NCI-H1092 (cell line): ENCODE results near the gene ZNF330.
"Not testable (repeated sequence)": the region's sequence is repeated elsewhere in the genome, so short reads cannot be mapped to it uniquely, and the experiment has no call there.

ENCODE experiments used
- DNase-seq: peaks from one replicate; lab custom pipeline; 2025; lab: John Stamatoyannopoulos, UW

Gene ZNF330

DNA sequence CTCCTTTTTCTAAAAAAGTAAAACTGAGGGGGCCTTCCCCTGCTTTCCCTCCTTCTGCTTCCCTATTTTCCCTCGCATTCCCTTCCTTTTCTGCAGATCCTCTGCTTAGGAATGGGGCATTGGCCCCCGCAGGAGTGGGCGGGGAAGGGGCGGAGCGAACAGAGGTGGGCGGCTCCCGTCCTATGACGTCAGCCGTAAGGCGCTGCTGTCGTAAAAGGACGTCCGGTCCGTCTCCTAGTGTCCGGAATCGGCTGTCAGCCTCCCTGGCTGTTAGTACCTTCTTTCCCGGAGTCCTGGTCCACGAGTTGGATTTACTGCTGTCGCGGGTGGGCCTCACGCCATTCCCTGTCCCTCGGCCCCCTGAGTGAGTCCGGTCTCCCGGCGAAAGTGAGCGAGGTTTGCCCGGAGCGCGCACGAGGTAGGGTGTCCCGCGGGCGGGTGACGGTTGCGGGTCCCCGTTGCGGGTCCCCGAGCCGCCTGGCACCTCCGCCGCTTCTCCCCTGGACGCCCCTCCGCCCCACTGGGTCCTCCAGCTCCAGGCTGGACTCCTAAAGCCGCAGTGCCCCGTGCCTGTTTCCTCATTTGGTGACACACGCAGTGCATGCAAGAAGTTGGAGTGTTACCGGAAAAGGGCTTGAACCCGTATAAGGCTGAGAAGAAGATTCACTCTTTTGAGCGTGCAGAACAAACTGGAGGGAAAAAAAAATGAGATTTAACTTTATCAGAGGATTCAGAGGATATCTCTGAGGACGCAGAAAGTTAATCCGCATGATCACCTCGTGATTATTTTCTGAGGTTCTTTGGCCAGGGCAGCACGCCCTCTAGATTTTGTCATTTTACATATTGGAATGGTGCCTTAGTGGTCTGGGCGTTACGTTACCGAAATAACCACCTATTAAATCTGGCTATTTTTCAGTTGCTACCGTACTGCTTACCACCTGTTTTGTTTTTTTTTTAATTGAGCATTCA is at the start of gene ZNF330:
ZNF330 (plus strand) TSS at position 205 of the 969 bp plus-strand sequence. CDS start 1,477 bp downstream, outside the sequence.
- peak; percentile 82 for DNase-seq

DNA sequence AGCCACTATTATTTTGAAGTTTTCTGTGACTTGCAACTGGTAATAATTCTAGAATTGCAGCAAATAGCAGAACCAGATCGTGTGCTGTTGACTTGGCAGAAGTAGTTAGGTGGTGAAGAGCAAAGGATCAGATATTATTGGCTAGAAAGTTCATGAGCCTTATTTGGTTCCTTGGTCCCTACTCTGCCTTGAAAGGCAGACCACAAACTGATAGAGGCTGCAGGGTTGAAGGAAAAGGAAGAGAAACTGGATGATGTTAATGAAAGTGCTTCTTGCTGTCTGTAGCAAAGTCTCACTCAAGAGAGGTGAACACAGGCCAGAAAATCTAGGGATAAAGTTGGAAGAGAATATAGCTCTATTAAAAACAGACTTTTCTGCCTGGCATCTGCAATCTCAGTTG is 46.2 kb upstream of the ZNF330 start:
- no peak for DNase-seq

DNA sequence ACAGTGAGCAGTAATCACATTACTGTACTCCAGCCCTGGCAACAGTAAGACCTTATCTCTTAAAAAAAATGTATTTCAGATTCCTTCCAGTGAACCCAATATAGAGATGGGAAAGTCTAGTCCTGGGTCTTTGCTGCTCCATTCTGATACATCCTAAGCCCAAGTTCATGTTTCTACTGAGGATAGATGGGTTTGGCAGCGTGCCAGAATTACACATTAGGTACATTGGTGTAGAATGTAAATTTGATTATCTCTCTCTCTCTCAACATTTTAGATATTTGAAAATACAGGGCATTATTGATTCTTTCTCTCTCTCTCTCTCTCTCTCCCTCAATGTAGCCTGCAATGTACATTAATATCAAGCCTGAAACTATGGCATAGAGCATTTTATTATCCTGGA is 43.5 kb upstream of the ZNF330 start:
- no peak for DNase-seq

DNA sequence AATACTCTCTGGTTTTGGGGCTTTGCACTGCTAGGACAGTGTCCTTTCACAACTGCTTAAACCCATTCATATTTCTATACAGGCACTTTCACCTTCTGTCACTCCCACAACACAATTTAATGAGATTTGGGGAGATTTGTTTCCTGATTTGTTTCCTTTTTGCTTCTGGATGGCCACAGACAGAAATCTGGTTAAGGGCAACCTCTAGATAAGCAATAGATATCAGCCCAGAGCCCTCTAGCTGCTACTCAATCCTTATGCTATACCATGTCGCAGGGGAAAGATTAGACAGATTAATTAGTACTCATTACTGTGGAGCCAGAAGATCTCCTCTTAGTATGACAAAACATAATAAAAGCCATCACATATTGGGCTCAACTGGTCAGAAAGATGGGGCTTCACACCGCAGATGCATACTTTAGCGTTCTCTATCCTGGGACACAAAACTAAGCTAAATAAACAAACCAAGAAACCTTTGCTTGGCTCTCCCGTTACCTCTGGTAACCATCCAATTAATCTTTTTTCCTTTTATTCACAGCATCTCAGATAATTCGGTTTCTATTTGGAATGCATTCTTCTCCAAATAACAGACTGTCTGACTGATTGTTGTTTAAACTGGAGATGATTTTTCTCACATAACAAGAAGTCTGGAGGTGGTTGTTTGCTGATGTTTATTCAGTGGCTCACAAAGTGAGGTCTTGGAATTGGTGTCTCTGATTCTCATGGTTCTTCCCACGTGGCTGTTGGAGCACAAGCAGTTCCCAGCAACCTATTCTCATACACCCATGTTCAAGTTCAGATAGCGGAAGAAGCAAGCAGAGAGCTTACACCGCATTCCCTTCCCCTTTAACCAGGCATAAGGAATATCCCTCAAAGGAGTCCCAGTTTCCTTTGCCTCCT is 41.0 kb upstream of the ZNF330 start:
- DNase-seq: no peak

- no peak for DNase-seq
These were observed 39.5 kb upstream of the ZNF330 start for GRCh38 chr4:141180991-141181761.

DNA sequence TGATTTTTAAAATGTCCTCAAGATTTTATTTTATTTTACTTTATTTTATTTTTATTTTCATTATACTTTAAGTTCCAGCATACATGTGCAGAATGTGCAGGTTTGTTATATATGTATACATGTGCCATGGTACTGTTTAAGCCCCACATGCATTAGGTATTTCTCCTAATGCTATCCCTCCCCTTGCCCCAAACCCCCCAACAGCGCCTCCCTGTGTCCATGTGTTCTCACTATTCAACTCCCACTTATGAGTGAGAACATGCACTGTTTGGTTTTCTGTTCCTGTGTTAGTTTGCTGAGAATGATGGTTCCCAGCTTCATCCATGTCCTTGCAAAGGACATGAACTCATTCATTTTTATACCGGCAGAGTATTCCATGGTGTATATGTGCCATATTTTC is 37.2 kb upstream of the ZNF330 start:
- DNase-seq: not testable (repeated sequence)

DNA sequence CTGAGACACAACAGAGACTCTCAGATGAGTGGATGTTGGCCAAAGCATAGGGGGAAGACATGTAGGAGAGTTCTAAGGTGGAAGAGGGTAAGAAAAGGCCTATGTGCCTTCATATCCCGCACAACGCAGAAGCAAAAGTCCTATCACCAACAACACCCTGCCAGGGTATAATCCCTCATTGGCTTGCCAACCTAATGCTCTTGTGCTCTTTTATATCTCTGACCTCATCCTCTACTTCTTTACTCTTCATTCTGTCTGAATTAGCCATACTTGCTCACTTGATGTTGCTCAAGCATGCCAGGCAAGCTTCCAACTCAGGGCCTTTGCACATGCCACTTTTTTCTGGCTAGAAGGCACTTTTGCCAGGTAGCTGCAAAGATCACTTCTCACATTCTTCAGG is 28.1 kb upstream of the ZNF330 start:
- no peak for DNase-seq

GRCh38 chr4:141193516-141194034 is 27.1 kb upstream of the ZNF330 start:
- no peak for DNase-seq

DNA sequence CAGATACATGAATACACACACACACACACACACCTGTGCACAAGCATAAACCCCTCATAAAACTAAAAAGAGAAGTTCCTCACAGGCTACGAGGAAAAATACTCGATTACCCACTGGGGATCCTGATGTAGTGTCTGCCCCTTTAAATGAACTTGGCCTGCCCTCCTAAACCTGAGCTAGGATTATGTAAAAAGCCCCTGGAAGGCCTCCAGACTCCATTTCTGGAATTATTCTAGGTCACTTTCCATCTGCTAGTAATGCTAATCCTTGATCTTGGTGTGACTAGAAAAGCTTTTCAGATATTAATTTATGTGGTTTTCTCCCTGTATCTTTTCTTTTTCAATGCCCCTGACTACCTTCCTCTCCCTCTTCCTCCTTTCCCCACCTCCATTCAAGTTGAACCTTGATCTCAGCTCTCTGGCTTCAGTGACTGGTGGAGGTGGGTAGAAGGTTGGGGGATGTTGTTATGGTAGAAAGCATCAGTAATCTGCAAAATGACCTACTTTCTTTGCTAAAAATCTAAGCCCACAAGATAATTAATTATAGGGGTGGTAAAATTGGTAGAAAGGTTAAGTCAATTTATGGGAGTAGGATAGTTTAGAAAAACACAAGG is 25.5 kb upstream of the ZNF330 start:
- no peak for DNase-seq

- DNase-seq: no peak
These were observed 24.3 kb upstream of the ZNF330 start for GRCh38 chr4:141196227-141196933.

DNA sequence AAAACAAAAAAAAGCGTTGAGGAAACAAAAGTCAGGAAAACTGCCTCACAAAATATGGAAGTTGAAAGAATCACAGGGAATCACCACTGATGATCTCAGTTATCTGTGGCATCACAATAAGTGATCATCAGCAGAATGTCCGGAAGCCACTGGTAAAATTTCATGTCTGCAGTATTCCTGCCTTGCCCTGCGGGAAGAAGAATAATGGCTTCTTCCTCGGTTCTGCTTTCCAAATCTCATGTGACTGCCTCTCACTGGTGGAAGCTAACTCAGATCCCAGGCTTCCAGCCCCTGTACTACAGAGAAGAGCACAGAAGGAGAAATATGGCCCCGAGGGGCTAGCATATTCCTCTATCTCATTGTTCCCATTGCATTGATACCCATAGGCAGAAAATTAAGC is 12.7 kb upstream of the ZNF330 start:
- DNase-seq: no peak

- no peak for DNase-seq
These were observed 10.5 kb upstream of the ZNF330 start for GRCh38 chr4:141210168-141210567.

- no peak for DNase-seq
These were observed 7.1 kb upstream of the ZNF330 start for GRCh38 chr4:141213550-141213991.

- no peak for DNase-seq
These were observed 5.7 kb upstream of the ZNF330 start for GRCh38 chr4:141215030-141215429.

DNA sequence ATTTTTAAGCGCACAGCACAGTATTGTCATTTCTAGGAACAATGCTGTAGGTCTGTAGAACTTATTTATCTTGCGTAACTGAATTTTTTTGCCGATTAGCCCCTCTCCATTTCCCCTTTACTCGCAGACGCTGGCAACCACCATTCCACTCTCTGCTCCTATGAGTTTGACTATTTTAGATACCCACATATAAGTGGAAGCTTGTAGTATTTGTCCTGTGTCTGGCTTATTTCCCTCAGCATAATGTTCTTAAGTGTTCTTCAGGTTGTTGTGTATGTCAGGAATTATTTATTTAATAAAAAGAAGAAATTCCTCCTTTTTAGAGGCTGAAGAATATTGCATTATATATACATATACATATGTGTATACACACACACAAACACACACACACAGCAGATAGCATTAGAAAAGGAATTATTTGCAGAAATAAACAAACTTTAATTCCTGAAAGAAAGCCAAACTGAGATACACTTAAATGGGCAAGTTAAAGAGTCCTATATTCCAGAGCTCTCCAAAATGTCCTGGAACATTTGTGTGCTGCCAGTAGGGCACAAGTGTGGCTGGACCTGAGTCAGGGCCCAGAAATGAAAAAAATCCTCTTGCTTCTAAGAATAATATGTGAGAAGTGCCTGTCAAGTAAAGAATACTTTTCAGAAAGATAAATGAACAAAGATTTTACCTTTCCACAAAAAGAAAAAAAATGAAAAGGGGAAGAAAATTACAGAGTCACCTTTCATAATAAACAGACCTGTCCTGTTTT is 4.5 kb upstream of the ZNF330 start:
- DNase-seq: no peak

DNA sequence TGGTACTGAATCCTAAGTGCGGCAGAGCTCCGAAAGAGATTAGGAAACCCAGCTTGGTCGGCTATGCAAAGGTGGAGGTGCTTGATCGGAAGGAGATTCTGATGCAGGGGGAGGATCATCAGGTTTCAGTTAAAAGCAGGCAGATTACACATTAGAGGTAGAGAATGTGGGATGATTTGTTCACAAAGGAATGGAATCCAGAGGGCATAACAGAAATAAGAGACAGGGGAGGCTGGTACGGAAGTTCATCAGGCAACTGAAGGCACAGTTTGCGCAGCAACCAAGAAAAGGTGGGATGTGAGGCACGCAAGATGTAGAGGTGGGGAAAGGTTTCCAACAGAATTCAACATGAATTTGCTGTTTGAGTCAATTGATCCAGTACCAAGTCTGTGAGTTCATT is 424 bp upstream of the ZNF330 start:
- DNase-seq: no peak

GRCh38 chr4:141223418-141223817 is 2.7 kb downstream of the ZNF330 start:
- DNase-seq: no peak

DNA sequence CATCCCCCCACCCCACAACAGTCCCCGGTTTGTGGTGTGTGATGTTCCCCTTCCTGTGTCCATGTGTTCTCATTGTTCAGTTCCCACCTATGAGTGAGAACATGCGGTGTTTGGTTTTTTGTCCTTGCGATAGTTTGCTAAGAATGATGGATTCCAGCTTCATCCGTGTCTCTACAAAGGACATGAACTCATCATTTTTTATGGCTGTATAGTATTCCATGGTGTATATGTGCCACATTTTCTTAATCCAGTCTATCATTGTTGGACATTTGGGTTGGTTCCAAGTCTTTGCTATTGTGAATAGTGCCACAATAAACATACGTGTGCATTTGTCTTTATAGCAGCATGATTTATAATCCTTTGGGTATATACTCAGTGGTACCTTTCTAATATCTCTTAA is 6.6 kb downstream of the ZNF330 start:
- not testable (repeated sequence) for DNase-seq

- DNase-seq: no peak
These were observed 8.9 kb downstream of the ZNF330 start for GRCh38 chr4:141229408-141230101.
